HG03432 (cell line): ENCODE data around the gene CIITA.

ENCODE experiments used
- ATAC-seq: cut with Tn5 transposase; IDR thresholded peaks from one replicate; pipeline ENCODE4 v1.9.1; 2021; ENCODE audit warnings: mild to moderate bottlenecking, moderate library complexity; ENCODE audit not compliant: unreplicated experiment

The CIITA gene

DNA sequence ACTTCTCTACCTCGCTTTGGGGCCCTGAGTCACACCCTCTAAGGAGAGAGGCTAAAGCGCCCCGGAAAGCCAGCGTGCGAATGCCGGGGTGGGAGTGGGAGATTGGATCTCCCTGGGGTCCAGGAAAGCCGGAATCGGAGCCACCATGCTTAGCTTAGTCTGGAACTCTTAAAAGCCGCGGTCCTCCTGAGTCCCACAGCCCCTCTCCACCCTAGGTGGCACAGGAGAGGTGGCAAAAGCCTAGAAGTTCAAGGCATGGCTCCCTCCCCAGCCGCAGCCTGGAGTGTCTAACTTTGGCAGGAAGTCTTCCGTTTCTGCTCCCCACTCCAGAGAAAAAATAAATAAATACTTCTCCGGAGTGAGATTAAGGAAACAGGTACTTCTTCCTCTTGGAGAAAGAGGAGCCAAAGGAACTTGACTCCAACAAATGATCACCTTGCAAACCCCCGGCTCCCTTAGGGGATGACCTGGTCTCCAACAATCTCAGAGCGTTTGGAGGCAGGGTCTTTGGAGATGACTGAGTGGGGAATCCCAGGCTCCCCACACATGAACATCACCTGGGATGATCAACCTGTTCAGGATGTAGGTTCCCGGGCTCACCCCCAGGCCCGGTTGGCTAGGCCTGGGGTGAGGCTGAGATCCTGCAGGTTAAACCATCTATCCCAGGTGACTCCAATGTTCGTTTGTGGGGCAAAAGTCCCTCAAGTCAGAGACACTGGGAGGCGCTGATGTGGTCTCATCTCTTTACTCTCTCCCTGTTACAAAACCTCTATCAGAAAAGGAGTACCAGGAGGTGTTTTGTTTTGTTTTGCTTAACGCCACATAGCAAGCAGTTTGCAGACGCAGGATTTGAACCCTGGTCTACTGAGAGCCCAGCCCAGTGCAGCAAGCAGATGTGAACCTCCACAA is 2.9 kb downstream of the CIITA start:
- no peak for ATAC-seq

DNA sequence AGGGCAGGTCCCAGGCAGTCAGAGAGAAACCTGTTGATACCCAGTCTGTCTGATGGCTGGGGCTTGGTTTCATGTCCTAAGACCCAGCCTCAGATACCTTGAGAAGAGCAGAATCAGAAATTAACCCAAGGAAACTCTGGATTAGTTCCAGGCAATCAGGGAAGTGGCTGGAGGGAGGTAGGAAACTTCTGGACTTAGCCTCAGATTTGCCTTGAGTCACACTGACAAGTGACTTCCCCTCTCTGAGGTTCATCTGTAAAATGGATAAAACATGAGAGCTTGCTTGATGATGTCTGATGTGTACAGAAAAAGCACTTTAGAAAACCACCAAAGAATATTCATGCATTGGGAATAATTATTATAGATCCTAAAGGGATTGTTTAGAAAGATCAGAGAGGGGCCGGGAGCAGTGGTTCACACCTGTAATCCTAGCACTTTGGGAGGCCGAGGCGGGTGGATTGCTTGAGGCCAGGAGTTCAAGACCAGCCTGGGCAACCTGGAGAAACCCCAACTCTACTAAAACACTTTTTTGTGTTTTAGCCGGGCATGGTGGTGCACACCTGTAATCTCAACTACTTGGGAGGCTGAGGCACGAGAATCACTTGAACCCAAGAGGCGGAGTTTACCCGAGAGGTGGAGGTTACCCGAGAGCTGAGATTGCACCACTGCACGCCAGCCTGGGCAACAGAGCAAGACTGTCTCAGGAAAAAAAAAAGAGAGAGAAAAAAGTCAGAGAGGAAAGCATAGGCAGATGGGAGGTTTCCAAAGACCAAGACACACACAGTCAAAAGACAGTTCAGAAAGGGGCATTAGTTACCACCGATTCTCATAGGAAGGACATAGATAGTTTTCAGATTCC is 3.8 kb downstream of the CIITA start:
- ATAC-seq: no peak

DNA sequence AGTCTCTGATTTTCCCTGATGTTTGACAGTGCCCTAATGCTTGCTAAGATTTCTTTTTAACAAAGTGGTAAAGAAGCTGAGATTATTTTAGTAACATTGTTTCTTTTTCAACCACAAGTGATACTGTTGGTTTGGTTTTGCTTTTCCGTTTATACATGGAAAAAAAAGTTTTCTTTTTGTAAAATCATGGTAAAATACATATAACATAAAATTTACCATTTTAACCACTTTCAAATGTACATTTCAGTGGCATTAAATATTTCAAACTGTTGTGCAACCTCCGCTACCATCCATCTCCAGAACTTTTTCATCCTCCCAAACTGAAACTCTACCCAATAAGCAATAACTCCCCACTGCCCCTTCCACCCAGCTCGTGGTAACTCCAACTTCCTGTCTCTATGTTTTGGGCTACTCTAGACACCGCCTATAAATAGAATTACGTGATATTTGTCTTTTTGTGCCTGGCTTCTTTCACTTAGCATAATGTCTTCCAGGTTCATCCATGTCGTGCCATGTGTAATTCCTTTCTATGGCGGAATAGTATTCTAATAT is 4.6 kb downstream of the CIITA start:
- ATAC-seq: no peak

DNA sequence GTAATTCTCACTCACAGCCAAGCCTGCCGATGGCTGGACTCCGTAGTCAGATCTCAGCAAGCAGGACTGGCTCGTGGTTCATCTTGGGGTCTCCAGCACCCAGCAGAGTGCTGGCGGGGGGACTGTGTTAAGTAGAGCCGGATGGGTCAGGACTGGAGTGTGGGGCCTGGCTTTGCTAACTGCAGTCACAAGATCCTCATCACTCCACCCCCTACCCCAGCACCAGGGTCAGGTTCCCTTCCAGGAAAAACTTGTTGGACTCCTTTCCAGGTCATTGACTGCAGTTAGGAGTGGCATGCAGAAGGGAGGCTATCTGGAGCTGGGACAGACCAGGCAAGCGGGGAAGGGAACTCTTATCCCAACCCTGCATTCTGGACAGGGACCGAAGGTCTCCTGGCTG is 6.0 kb downstream of the CIITA start:
- no peak for ATAC-seq

DNA sequence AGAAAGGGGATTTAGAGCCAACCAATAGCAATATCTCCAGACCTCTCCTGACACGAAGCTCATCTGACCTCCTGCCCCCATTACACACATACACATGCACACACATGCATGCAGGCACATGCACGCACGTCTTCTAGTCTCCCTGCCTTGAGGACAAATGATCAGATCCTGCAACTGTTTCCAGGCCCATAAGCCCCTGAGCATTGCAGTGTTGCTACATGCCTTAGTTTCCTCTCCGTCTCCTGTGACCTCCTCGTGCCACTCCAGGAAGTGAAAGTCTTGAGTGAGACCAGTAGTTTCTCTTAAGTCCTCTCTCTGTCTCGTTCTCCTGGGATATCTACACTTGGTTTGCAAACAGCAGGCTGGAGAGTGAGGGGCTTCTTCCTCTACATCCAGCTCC is 8.2 kb downstream of the CIITA start:
- no peak for ATAC-seq

DNA sequence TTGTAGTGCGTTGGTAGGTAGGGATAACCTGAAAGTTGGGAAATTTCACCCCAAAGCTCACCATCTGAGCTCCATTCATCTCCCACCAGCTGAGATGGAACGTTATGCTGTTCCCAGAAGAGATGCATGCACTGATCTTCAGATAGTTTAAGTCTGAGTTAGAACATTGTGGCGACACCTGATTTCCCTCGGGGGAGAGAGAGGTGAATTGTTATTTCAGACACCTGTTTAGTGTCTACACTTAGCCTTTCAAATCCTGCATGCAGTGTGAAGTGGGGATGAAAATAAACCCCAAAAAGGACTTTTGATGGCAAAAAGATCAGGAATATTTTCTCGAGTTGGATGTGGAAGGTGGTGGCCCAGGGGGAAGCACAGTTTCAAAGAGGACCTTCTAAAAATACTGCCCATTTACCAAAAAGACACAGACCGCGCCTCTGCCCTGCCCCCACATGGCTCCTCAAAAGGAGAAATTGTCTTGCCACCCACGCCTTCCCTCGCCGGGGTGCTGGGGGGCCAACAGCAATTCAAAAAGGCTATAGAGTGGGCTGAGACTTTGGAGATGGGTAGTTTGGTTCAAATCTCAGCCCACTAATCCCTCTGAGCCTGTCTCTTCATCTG is 11.4 kb downstream of the CIITA start:
- no peak for ATAC-seq

DNA sequence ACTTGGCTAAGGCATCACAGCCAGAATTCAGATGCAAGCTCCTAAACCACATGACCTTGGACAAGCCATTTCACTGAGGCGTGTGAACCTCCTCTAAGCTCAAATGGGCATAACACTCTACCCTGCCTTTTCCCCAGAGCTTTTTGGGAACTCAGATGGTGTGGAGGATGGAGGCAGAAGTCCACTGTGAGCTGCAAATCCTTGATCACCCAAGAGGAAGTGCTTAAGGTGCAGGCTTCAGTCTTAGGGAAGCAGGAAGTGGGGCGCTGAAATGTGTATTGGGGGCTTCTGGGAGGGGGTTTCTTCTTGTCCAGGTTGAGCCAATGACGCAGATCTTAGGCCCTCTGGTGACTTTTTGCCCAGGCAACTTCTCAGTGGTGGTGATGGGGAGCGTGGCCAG is 12.9 kb downstream of the CIITA start:
- no peak for ATAC-seq

DNA sequence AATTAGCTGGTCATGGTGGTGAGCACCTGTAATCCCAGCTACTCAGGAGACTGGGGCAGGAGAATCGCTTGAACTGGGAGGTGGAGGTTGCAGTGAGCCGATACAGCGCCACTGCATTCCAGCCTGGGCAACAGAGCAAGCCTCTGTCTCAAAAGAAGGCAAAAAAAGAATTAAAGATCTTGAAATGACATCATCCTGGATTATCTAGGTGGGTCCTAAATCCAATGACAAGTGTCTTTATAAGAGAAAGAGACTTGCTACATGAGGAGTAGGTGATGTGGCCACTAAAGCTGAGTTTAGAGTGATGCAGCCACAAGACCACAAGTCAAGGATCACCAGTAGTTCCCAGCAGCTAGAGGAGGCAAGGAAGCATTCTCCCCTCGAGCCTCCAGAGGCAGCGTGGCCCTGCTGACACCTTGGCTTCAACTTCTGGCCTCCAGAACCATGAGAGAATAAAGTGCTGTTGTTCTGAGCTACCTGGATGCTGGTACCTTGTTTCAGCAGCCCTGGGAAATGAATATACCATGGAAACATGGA is 15.8 kb downstream of the CIITA start:
- ATAC-seq: no peak

DNA sequence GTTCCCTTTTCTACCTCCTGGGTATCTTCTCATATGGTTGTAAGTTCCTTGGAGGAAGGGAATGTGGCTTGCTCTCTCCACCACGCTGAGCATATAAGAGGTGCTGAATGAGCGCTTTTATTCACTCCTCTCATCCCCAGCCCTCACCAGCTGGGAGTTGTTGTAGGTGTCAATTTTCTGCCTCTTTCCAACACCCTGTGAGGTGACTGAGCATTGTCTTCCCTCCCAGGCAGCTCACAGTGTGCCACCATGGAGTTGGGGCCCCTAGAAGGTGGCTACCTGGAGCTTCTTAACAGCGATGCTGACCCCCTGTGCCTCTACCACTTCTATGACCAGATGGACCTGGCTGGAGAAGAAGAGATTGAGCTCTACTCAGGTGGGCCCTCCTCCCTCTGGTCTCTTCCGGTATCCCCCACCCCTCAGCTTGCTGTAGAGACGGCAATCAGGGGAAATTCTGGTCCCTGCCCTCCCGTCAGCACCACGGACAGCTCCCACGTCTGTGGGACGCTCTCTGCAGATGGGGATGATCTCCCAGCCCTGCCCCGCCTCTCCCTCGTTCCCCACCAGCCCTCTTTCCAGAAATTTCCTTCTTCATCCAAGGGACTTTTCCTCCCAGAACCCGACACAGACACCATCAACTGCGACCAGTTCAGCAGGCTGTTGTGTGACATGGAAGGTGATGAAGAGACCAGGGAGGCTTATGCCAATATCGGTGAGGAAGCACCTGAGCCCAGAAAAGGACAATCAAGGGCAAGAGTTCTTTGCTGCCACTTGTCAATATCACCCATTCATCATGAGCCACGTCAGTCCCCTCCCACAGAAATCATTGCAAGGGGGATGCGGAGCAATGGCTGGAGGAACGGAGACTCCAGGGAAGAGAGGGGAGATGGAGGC is 18.3 kb downstream of the CIITA start:
- ATAC-seq: no peak

DNA sequence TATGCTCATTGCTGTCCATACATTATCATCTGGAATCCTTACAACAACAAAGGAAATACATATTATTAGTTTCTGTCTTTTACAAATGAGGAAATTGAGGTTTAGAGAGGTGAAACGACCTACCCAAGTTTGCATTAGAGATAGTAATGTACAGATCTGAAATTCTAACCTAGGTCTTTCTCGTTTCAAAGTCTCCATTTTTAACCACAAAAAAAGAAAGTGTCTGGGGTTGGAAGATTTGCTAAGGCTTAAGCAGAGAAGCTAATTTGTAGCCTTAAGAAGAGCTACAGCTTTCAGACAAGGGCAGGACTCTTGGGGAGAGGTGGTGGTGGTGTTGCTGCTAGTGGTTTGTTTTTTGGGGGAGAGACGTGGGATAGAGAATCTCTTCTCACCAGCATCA is 19.2 kb downstream of the CIITA start:
- no peak for ATAC-seq

DNA sequence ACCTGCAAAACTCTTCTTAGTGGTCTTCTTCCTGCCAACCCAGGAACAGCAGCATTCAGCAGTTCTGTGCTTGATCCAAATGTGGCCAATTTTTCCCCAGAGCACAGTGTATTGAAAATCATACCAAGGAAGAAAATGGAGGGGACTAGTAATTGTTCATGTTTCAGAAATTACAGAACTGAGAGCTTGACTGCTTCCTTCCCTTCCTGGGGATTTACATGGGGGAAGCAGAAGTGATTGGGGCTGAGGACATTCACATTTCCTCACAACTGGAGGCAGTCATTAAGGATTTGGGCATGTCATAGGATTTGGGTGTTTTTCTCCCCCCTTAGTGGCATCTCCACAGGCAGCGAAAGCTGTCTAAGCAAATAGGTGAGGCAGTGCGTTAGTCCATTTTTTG is 19.7 kb downstream of the CIITA start:
- ATAC-seq: no peak

DNA sequence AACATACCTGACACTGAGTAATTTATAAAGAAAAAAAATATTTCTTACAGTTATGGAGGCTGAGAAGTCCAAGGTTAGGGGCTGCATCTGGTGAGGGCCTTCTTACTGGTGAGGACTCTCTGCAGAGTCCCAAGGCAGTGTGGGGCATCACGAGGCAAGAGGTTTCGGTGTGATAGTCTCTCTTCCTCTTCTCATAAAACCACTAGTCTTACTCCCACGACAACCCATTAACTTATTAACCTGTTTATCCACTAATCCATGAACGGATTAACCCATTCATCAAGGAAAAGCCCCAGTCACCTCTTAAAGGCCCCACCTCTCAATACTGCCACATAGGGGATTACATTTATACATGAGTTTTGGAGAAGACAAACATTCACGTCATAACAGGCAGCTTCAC is 20.1 kb downstream of the CIITA start:
- ATAC-seq: no peak

DNA sequence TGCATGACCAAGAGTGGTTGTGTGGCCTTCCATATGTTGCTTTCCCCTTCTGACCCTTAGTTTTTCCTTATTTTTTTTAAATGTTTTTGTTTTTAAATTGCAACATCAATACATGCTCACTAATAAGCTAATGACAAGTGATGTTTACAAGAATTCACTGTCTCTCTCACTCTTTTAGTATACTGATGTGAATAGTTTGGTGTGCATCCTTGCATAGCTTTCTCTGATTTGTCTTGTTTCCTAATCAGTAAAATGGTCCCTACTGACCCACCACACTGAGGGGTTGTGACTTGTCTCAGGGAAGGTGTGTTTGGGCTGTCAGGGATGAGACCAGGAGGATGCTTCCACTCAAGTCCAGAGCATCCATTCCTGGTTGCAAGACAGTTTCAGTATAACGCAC is 26.0 kb downstream of the CIITA start:
- no peak for ATAC-seq

DNA sequence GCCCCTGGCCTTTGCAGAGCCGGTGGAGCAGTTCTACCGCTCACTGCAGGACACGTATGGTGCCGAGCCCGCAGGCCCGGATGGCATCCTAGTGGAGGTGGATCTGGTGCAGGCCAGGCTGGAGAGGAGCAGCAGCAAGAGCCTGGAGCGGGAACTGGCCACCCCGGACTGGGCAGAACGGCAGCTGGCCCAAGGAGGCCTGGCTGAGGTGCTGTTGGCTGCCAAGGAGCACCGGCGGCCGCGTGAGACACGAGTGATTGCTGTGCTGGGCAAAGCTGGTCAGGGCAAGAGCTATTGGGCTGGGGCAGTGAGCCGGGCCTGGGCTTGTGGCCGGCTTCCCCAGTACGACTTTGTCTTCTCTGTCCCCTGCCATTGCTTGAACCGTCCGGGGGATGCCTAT is 29.5 kb downstream of the CIITA start:
- ATAC-seq: no peak

DNA sequence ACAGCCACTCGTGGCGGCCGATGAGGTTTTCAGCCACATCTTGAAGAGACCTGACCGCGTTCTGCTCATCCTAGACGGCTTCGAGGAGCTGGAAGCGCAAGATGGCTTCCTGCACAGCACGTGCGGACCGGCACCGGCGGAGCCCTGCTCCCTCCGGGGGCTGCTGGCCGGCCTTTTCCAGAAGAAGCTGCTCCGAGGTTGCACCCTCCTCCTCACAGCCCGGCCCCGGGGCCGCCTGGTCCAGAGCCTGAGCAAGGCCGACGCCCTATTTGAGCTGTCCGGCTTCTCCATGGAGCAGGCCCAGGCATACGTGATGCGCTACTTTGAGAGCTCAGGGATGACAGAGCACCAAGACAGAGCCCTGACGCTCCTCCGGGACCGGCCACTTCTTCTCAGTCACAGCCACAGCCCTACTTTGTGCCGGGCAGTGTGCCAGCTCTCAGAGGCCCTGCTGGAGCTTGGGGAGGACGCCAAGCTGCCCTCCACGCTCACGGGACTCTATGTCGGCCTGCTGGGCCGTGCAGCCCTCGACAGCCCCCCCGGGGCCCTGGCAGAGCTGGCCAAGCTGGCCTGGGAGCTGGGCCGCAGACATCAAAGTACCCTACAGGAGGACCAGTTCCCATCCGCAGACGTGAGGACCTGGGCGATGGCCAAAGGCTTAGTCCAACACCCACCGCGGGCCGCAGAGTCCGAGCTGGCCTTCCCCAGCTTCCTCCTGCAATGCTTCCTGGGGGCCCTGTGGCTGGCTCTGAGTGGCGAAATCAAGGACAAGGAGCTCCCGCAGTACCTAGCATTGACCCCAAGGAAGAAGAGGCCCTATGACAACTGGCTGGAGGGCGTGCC is 30.1 kb downstream of the CIITA start:
- no peak for ATAC-seq

DNA sequence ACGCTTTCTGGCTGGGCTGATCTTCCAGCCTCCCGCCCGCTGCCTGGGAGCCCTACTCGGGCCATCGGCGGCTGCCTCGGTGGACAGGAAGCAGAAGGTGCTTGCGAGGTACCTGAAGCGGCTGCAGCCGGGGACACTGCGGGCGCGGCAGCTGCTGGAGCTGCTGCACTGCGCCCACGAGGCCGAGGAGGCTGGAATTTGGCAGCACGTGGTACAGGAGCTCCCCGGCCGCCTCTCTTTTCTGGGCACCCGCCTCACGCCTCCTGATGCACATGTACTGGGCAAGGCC is 30.7 kb downstream of the CIITA start:
- no peak for ATAC-seq

DNA sequence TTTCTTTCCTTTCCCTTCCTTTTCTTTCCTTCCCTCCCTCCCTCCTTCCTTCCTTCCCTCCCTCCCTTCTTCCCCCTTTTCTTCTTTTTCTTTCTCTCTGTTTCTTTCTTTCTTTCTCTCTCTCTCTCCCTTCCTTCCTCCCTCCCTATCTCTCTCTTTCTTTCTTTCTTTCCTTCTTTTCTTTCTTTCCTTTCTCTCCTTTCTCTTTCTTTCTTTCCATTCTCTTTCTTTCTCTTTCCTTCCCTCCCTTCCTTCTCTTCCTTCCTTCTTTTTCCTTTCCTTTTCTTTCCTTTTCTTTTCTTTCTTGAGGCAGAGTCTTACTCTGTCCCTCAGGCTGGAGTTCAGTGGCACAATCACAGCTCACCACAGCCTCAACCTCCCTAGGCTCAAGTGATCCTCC is 34.3 kb downstream of the CIITA start:
- ATAC-seq: no peak

DNA sequence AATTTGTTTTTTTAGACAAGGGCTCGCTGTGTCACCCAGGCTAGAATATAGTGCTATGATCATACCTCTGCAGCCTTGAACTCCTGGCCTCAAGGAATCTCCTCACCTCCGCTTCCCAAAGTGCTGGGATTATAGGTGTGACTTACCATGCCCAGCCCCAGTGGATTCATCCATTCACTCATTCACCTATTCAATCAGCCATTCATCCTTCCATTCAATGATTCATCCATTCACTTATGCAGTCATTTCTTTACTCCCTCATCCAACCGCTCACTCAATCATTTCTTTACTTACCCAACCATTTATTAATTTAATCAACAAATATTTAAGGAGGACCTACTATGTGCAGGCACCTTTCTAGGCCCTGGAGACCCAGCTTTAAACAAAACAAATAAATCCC is 39.5 kb downstream of the CIITA start:
- ATAC-seq: no peak

DNA sequence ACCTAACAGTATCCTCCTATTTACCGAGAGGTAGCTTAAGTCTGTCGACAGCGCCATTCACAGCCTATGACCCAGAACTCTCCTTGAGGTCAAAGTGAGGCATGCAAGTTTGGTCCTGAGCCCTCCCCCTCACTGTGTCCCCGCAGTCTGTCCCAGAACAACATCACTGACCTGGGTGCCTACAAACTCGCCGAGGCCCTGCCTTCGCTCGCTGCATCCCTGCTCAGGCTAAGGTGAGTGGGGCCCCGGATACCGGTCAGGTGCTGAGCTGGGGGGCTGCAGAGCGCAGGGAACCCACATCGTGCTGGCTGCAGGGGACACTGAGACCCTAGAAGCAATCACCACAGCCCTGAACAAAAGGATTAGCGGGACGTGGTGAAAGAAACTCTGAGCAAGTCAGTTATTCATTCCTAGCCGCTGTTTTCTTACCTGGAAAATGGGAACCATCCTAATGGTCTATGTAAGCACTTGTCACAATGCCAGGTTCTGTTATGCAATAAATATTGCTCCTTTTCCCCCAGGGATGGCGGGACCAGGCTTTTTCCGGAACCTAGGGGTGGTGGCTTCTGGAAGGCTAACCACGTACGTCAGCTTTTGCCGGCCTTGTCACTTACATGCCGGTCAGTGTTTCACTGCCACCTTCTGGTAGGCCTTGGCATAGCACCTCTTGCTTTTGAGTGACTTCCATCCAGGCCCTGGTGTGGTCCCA is 41.4 kb downstream of the CIITA start:
- no peak for ATAC-seq
